Prostate gland (tissue), 2 donors: ENCODE results near the gene LRBA. TPM values are rescaled to one million over a fixed set of nuclear protein-coding genes. Genes with fewer than 3 reads are reported as not detected.

ENCODE experiments used
- DNase-seq: peaks from one replicate; pipeline ENCODE4 v3.0.0-alpha.2; 2019; ENCODE audit warnings: low spot score
- H3K27ac ChIP-seq, 2 donors: fragments of 200-600 bp; sonication (generic); 2 replicates each; pipeline ENCODE4 v1.5.1; 2017 to 2019
- H3K27me3 ChIP-seq: fragments of 200-600 bp; sonication (generic); replicated peaks from 2 replicates; pipeline ENCODE4 v1.5.1; 2019; ENCODE audit not compliant: insufficient read depth
- H3K36me3 ChIP-seq, 2 donors: fragments of 200-600 bp; sonication (generic); 1 replicate in 1 of 2; 2 replicates in 1 of 2; pipeline versions ENCODE4 v1.5.1 to v1.8.1; 2017 to 2019
- H3K4me1 ChIP-seq: fragments of 200-600 bp; sonication (generic); replicated peaks from 2 replicates; pipeline ENCODE4 v1.5.1; 2019
- H3K4me3 ChIP-seq, 2 donors: fragments of 200-600 bp; sonication (generic); 2 replicates each; pipeline ENCODE4 v1.5.1; 2017 to 2019
- H3K9me3 ChIP-seq: fragments of 200-600 bp; sonication (generic); 2 replicates; pipeline ENCODE4 v1.5.1; 2017
- POLR2A ChIP-seq: fragments of 450-650 bp; IDR thresholded peaks from one replicate; pipeline ENCODE4 v1.6.1; 2016; ENCODE audit warnings: antibody characterized with exemption, mild to moderate bottlenecking
- POLR2AphosphoS5 ChIP-seq: sonication (generic); formaldehyde crosslinking; IDR thresholded peaks from one replicate; pipeline ENCODE4 v1.6.1; 2017; ENCODE audit warnings: antibody characterized with exemption
- WGBS: methylation state at CpG from one replicate; pipeline ENCODE4 v1.1.5; 2018; 5-methylcytosine and 5-hydroxymethylcytosine counted together
- intact Hi-C: fragments of 100-400 bp; cut with DNase I; formaldehyde crosslinking; loops from one replicate; pipeline ENCODE4 v1.14.2; 2022
- total RNA-seq, 2 donors: library from RNA; depleted of rRNA; stranded (reverse); fragments of >200 nt; gene quantifications; one replicate each; pipeline ENCODE4 v1.1.0, GENCODE V29; 2016
- TF ChIP-seq, protein P1 (sequence below), 4 experiments: fragments of 200-600 bp in 2 of 4; fragments of 450-650 bp in 2 of 4; sonication (generic) in 2 of 4; IDR thresholded peaks; 1 replicate in 3 of 4; 2 replicates in 1 of 4; pipeline ENCODE4 v1.5.1; 2016 to 2019; ENCODE audit warnings: antibody characterized with exemption in 4 of 4, mild to moderate bottlenecking in 2 of 4, moderate library complexity in 2 of 4

LRBA gene
- total RNA-seq, 2 donors from 2014 or later, result 69.8 to 79.8 TPM

DNA sequence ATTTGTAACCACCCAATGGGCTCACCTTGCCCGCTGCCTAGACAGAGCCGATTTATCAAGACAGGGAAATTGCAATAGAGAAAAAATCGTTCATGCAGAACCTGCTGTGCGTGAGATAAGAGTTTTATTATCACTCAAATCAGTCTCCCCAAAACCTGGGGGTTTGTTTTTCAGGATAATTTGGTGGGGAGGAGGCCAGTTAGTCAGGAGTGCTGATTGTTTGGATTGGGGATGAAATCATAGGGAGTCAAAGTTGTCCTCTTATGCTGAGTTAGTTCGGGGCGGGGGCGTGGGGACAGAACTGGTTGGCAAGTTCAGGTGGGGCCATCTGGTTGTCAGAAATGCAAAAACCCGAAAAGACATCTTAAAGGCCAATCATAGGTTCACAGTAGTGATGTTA lies 230.1 kb downstream of the LRBA start:
- no peaks in the 10 kb centered on the region for H3K36me3 ChIP-seq
- H3K27me3 ChIP-seq, result no peaks in the 10 kb centered on the region
- H3K4me1 ChIP-seq, result no peaks in the 10 kb centered on the region
- 81% methylated on average over 8 of the region's 8 CpGs for WGBS
- intact Hi-C loops, result no loop called here
- DNase-seq, result no peak
- no peak overlapping the region for H3K4me3 ChIP-seq
- TF ChIP-seq POLR2A, result no peak
- TF ChIP-seq POLR2AphosphoS5, result no peak
- TF ChIP-seq, protein P1, sequence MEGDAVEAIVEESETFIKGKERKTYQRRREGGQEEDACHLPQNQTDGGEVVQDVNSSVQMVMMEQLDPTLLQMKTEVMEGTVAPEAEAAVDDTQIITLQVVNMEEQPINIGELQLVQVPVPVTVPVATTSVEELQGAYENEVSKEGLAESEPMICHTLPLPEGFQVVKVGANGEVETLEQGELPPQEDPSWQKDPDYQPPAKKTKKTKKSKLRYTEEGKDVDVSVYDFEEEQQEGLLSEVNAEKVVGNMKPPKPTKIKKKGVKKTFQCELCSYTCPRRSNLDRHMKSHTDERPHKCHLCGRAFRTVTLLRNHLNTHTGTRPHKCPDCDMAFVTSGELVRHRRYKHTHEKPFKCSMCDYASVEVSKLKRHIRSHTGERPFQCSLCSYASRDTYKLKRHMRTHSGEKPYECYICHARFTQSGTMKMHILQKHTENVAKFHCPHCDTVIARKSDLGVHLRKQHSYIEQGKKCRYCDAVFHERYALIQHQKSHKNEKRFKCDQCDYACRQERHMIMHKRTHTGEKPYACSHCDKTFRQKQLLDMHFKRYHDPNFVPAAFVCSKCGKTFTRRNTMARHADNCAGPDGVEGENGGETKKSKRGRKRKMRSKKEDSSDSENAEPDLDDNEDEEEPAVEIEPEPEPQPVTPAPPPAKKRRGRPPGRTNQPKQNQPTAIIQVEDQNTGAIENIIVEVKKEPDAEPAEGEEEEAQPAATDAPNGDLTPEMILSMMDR (IDR thresholded peaks at IDR 0.05), result no peak
- no peaks in the 10 kb centered on the region for H3K9me3 ChIP-seq
- no peak overlapping the region for H3K27ac ChIP-seq

- Histone ChIP-seq H3K27ac (no peak overlapping the region), H3K36me3 (no peaks in the 10 kb centered on the region), H3K4me1 (no peaks in the 10 kb centered on the region), H3K4me3 (no peak overlapping the region), H3K9me3 (no peaks in the 10 kb centered on the region), H3K27me3 (no peaks in the 10 kb centered on the region)
- TF ChIP-seq, protein P1 (IDR thresholded peaks at IDR 0.05), result no peak
- TF ChIP-seq POLR2A (no peak), POLR2AphosphoS5 (no peak)
- intact Hi-C loops, result no loop called here
- DNase-seq, result no peak
- 64% methylated on average over 4 of the region's 4 CpGs for WGBS
Observed at GRCh38 chr4:150784305-150784704, 230.8 kb downstream of the LRBA start.

DNA sequence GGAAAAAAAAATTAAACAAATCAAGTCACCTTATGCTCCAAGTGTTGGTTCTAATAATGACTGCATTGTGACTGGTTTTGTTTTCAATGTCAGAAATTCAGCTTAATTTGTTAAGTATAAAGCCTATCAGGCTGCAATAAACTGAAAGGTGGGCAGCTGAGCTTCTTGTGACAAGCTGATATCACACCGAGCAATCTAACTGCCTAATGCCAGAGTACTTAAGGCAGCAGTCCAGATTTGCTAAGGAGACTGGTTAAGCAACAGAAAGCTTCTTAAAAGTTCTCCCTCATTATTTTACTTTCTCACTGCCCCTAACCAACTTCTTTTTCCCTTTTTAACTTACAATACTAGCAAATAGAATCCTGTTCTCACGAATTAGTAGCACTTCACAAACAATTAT lies 232.2 kb downstream of the LRBA start:
- H3K9me3 ChIP-seq, result no peaks in the 10 kb centered on the region
- no peak overlapping the region for H3K27ac ChIP-seq
- TF ChIP-seq, protein P1 (IDR thresholded peaks at IDR 0.05), result no peak
- TF ChIP-seq POLR2AphosphoS5, result no peak
- no peak for TF ChIP-seq POLR2A
- WGBS, result 14% methylated on average over 2 of the region's 2 CpGs
- H3K27me3 ChIP-seq, result no peaks in the 10 kb centered on the region
- intact Hi-C loops, result no loop called here
- no peaks in the 10 kb centered on the region for H3K4me1 ChIP-seq
- DNase-seq, result peak; percentile 34
- H3K4me3 ChIP-seq, result no peak overlapping the region
- no peaks in the 10 kb centered on the region for H3K36me3 ChIP-seq

GRCh38 chr4:150782311-150782710 lies 232.8 kb downstream of the LRBA start:
- 39% methylated on average over 2 of the region's 2 CpGs for WGBS
- no peak overlapping the region for H3K27ac ChIP-seq
- H3K4me1 ChIP-seq, result no peaks in the 10 kb centered on the region
- intact Hi-C loops, result no loop called here
- no peak for TF ChIP-seq POLR2AphosphoS5
- no peak for TF ChIP-seq POLR2A
- TF ChIP-seq, protein P1 (IDR thresholded peaks at IDR 0.05), result no peak
- DNase-seq, result no peak
- H3K9me3 ChIP-seq, result no peaks in the 10 kb centered on the region
- no peaks in the 10 kb centered on the region for H3K27me3 ChIP-seq
- no peak overlapping the region for H3K4me3 ChIP-seq
- H3K36me3 ChIP-seq, result no peaks in the 10 kb centered on the region

DNA sequence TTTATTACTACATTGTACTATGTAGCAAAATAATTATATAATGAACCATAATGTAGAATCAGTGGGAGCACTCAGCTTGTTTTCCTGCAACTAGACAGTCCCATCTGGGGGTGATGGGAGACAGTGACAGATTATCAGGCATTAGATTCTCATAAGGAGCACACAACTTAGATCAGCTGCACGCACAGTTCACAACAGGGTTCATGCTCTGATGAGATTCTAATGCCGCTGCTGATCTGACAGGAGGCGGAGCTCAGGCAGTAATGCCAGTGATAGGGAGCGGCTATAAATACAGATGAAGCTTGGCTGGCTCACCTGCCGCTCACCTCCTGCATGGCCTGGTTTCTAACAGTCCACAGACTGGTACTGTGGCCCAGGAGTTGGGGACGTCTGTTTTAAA lies 233.9 kb downstream of the LRBA start:
- TF ChIP-seq, protein P1 (IDR thresholded peaks at IDR 0.05), result no peak
- TF ChIP-seq POLR2AphosphoS5 (no peak), POLR2A (no peak)
- Histone ChIP-seq H3K9me3 (no peaks in the 10 kb centered on the region), H3K27ac (no peak overlapping the region), H3K4me1 (no peaks in the 10 kb centered on the region), H3K27me3 (no peaks in the 10 kb centered on the region), H3K36me3 (no peaks in the 10 kb centered on the region), H3K4me3 (no peak overlapping the region)
- WGBS, result 94% methylated on average over 6 of the region's 6 CpGs
- no peak for DNase-seq
- intact Hi-C loops, result no loop called here
